Measurements from ENCODE around the gene EFCAB5.
A peak's percentile ranks its signal among the peaks of the same experiment; 100 is the strongest.
"Not testable (repeated sequence)": the region's sequence is repeated elsewhere in the genome, so short reads cannot be mapped to it uniquely, and the experiment has no call there.

Gene EFCAB5

GRCh38 chr17:30005709-30006320 lies 64.4 kb downstream of the EFCAB5 start:
- H3K4ac ChIP-seq (ENCODE audit: low read depth in 1 of 2, low read length in 2 of 2) = no peak overlapping the region
- WGBS = 48% methylated on average over 4 of the region's 8 CpGs
- H2BK15ac ChIP-seq (ENCODE audit: low read depth, poor library complexity, severe bottlenecking) = no peak overlapping the region
- no peaks in the 10 kb centered on the region for H3K36me3 ChIP-seq (ENCODE audit: control insufficient read depth in 1 of 2, insufficient read depth in 2 of 2, low read depth in 1 of 2, low read length in 2 of 2)
- no peak overlapping the region for H3K27ac ChIP-seq (ENCODE audit: low read length, poor library complexity, severe bottlenecking)
- no peak overlapping the region for H2AFZ ChIP-seq (ENCODE audit: low read depth, low read length)
- no peak overlapping the region for H3K4me3 ChIP-seq (ENCODE audit: insufficient read depth in 1 of 2, low read depth in 1 of 2, low read length in 2 of 2)
- no peak overlapping the region for H3K9ac ChIP-seq (ENCODE audit: low read length)
- no peaks in the 10 kb centered on the region for H3K27me3 ChIP-seq (ENCODE audit: control insufficient read depth in 1 of 2, insufficient read depth in 1 of 2, low read length in 2 of 2)
- no peak overlapping the region for H2AK5ac ChIP-seq (ENCODE audit: low read length, severe bottlenecking)
- H2BK5ac ChIP-seq (ENCODE audit: low read depth, low read length, poor library complexity, severe bottlenecking) = no peak overlapping the region
- no peaks in the 10 kb centered on the region for H3K79me1 ChIP-seq (replicated peaks; ENCODE audit: low read length, poor library complexity, severe bottlenecking)
- no peak overlapping the region for H3K18ac ChIP-seq (ENCODE audit: low read depth in 1 of 2, low read length in 2 of 2)
- H4K91ac ChIP-seq (ENCODE audit: low read length) = no peak overlapping the region
- peak; percentile 33 for DNase-seq
- H3K9me3 ChIP-seq (ENCODE audit: control insufficient read depth, low read length) = no peaks in the 10 kb centered on the region
- H3K4me2 ChIP-seq (ENCODE audit: low read length, poor library complexity, severe bottlenecking) = no peak overlapping the region
- no peak overlapping the region for H4K8ac ChIP-seq (ENCODE audit: low read length)
- no peak overlapping the region for H3K14ac ChIP-seq (ENCODE audit: low read length in 2 of 2)
- no peaks in the 10 kb centered on the region for H3K4me1 ChIP-seq (ENCODE audit: control insufficient read depth, insufficient read depth, low read depth, low read length)
- no peak overlapping the region for H2BK120ac ChIP-seq (ENCODE audit: low read depth, low read length)
- H3K23ac ChIP-seq (ENCODE audit: low read length in 2 of 2) = no peak overlapping the region
- no peak overlapping the region for H2BK12ac ChIP-seq (ENCODE audit: low read length in 2 of 2)

- H2BK15ac ChIP-seq (ENCODE audit: low read depth, poor library complexity, severe bottlenecking); H4K91ac ChIP-seq (ENCODE audit: low read length); H2BK5ac ChIP-seq (ENCODE audit: low read depth, low read length, poor library complexity, severe bottlenecking); H4K8ac ChIP-seq (ENCODE audit: low read length); H3K4me3 ChIP-seq (ENCODE audit: insufficient read depth in 1 of 2, low read depth in 1 of 2, low read length in 2 of 2); H3K27ac ChIP-seq (ENCODE audit: low read length, poor library complexity, severe bottlenecking); H2BK12ac ChIP-seq (ENCODE audit: low read length in 2 of 2); H2BK120ac ChIP-seq (ENCODE audit: low read depth, low read length); H3K4me1 ChIP-seq (ENCODE audit: control insufficient read depth, insufficient read depth, low read depth, low read length); H3K18ac ChIP-seq (ENCODE audit: low read depth in 1 of 2, low read length in 2 of 2); H3K9me3 ChIP-seq (ENCODE audit: control insufficient read depth, low read length); H3K36me3 ChIP-seq (ENCODE audit: control insufficient read depth in 1 of 2, insufficient read depth in 2 of 2, low read depth in 1 of 2, low read length in 2 of 2); H2AFZ ChIP-seq (ENCODE audit: low read depth, low read length); H3K27me3 ChIP-seq (ENCODE audit: control insufficient read depth in 1 of 2, insufficient read depth in 1 of 2, low read length in 2 of 2); H3K4me2 ChIP-seq (ENCODE audit: low read length, poor library complexity, severe bottlenecking); H3K9ac ChIP-seq (ENCODE audit: low read length); H3K4ac ChIP-seq (ENCODE audit: low read depth in 1 of 2, low read length in 2 of 2); H3K14ac ChIP-seq (ENCODE audit: low read length in 2 of 2); H3K23ac ChIP-seq (ENCODE audit: low read length in 2 of 2); DNase-seq; H3K79me1 ChIP-seq (replicated peaks; ENCODE audit: low read length, poor library complexity, severe bottlenecking); H2AK5ac ChIP-seq (ENCODE audit: low read length, severe bottlenecking): not testable (repeated sequence)
- WGBS = 93% methylated on average over 4 of the region's 10 CpGs
Measured at GRCh38 chr17:30011934-30012333, 70.5 kb downstream of the EFCAB5 start.

- Histone ChIP-seq H3K27ac (ENCODE audit: low read length, poor library complexity, severe bottlenecking) (no peak overlapping the region), H2BK120ac (ENCODE audit: low read depth, low read length) (no peak overlapping the region), H3K4me2 (ENCODE audit: low read length, poor library complexity, severe bottlenecking) (no peak overlapping the region), H3K4me1 (ENCODE audit: control insufficient read depth, insufficient read depth, low read depth, low read length) (no peaks in the 10 kb centered on the region), H2AFZ (ENCODE audit: low read depth, low read length) (no peak overlapping the region), H3K4ac (ENCODE audit: low read depth in 1 of 2, low read length in 2 of 2) (no peak overlapping the region), H3K9ac (ENCODE audit: low read length) (peak overlapping the region; percentile 69), H3K79me1 (replicated peaks; ENCODE audit: low read length, poor library complexity, severe bottlenecking) (no peaks in the 10 kb centered on the region), H2AK5ac (ENCODE audit: low read length, severe bottlenecking) (no peak overlapping the region), H3K23ac (ENCODE audit: low read length in 2 of 2) (no peak overlapping the region), H3K36me3 (ENCODE audit: control insufficient read depth in 1 of 2, insufficient read depth in 2 of 2, low read depth in 1 of 2, low read length in 2 of 2) (no peaks in the 10 kb centered on the region), H3K14ac (ENCODE audit: low read length in 2 of 2) (no peak overlapping the region), H2BK15ac (ENCODE audit: low read depth, poor library complexity, severe bottlenecking) (no peak overlapping the region), H3K27me3 (ENCODE audit: control insufficient read depth in 1 of 2, insufficient read depth in 1 of 2, low read length in 2 of 2) (no peaks in the 10 kb centered on the region), H2BK12ac (ENCODE audit: low read length in 2 of 2) (no peak overlapping the region), H3K9me3 (ENCODE audit: control insufficient read depth, low read length) (no peaks in the 10 kb centered on the region), H4K91ac (ENCODE audit: low read length) (no peak overlapping the region), H3K4me3 (ENCODE audit: insufficient read depth in 1 of 2, low read depth in 1 of 2, low read length in 2 of 2) (no peak overlapping the region), H2BK5ac (ENCODE audit: low read depth, low read length, poor library complexity, severe bottlenecking) (no peak overlapping the region), H3K18ac (ENCODE audit: low read depth in 1 of 2, low read length in 2 of 2) (no peak overlapping the region), H4K8ac (ENCODE audit: low read length) (no peak overlapping the region)
- WGBS = 20% methylated on average over 2 of the region's 4 CpGs
- peak; percentile 61 for DNase-seq
Measured at GRCh38 chr17:30021708-30022317, 80.4 kb downstream of the EFCAB5 start.

GRCh38 chr17:30025325-30025724 lies 83.9 kb downstream of the EFCAB5 start:
- H3K9me3 ChIP-seq (ENCODE audit: control insufficient read depth, low read length); H2BK12ac ChIP-seq (ENCODE audit: low read length in 2 of 2); H3K4me1 ChIP-seq (ENCODE audit: control insufficient read depth, insufficient read depth, low read depth, low read length); H3K4me3 ChIP-seq (ENCODE audit: insufficient read depth in 1 of 2, low read depth in 1 of 2, low read length in 2 of 2); H3K4me2 ChIP-seq (ENCODE audit: low read length, poor library complexity, severe bottlenecking); H3K27me3 ChIP-seq (ENCODE audit: control insufficient read depth in 1 of 2, insufficient read depth in 1 of 2, low read length in 2 of 2); H3K18ac ChIP-seq (ENCODE audit: low read depth in 1 of 2, low read length in 2 of 2); H4K8ac ChIP-seq (ENCODE audit: low read length); H2AK5ac ChIP-seq (ENCODE audit: low read length, severe bottlenecking); DNase-seq; H3K27ac ChIP-seq (ENCODE audit: low read length, poor library complexity, severe bottlenecking); H4K91ac ChIP-seq (ENCODE audit: low read length); H2BK15ac ChIP-seq (ENCODE audit: low read depth, poor library complexity, severe bottlenecking); H3K14ac ChIP-seq (ENCODE audit: low read length in 2 of 2); H3K23ac ChIP-seq (ENCODE audit: low read length in 2 of 2); H2AFZ ChIP-seq (ENCODE audit: low read depth, low read length); H3K9ac ChIP-seq (ENCODE audit: low read length); H2BK5ac ChIP-seq (ENCODE audit: low read depth, low read length, poor library complexity, severe bottlenecking); H3K36me3 ChIP-seq (ENCODE audit: control insufficient read depth in 1 of 2, insufficient read depth in 2 of 2, low read depth in 1 of 2, low read length in 2 of 2); H2BK120ac ChIP-seq (ENCODE audit: low read depth, low read length); H3K4ac ChIP-seq (ENCODE audit: low read depth in 1 of 2, low read length in 2 of 2); H3K79me1 ChIP-seq (replicated peaks; ENCODE audit: low read length, poor library complexity, severe bottlenecking): not testable (repeated sequence)
- WGBS = no CpG with 5 or more reads among the region's 2 CpGs
